Measurements from ENCODE around the gene CELA3A. TPM values are rescaled to one million over a fixed set of nuclear protein-coding genes. Genes with fewer than 3 reads are reported as not detected.
"Not testable (repeated sequence)": the region's sequence is repeated elsewhere in the genome, so short reads cannot be mapped to it uniquely, and the experiment has no call there.

The CELA3A gene
- total and polyA plus RNA-seq, 2 of the 8 experiments (the other 6 are each of a cell fraction or from before 2014, with no cell fraction given): not detected

- POLR2A ChIA-PET (ENCODE audit: partially characterized antibody); DNase-seq (ENCODE audit: low read depth in 1 of 2, low spot score in 2 of 2); H3K14ac ChIP-seq (ENCODE audit: insufficient read length); H3K79me2 ChIP-seq (ENCODE audit: control insufficient read depth in 1 of 2, insufficient read depth in 2 of 2, low read length in 2 of 2); H3K27me3 ChIP-seq (replicated peaks in 1 of 4; ENCODE audit: control insufficient read depth in 3 of 4, extremely low read depth in 1 of 4, insufficient read depth in 3 of 4, low read length in 3 of 4); H2AFZ ChIP-seq (ENCODE audit: low read length); H2BK15ac ChIP-seq (ENCODE audit: low read length); H4K8ac ChIP-seq (ENCODE audit: extremely low read depth, insufficient read depth, low read length); H2BK5ac ChIP-seq (ENCODE audit: low read depth, low read length); H2BK12ac ChIP-seq (ENCODE audit: low read depth, low read length); H3K4me2 ChIP-seq (ENCODE audit: insufficient read depth in 1 of 2, low read depth in 2 of 2, low read length in 2 of 2); H3K9me3 ChIP-seq (ENCODE audit: insufficient read depth in 2 of 2, low read depth in 1 of 2, low read length in 1 of 2); H3K27ac ChIP-seq (ENCODE audit: low read depth, low read length); H2AK5ac ChIP-seq (ENCODE audit: low read depth, low read length); H4K91ac ChIP-seq (replicated peaks; ENCODE audit: insufficient read length, low read length); H3K56ac ChIP-seq (replicated peaks; ENCODE audit: insufficient read length, low read depth, low read length); H3K4me3 ChIP-seq (ENCODE audit: extremely low read depth in 1 of 4, insufficient read depth in 2 of 4, low read depth in 3 of 4, low read length in 4 of 4); H3K4ac ChIP-seq (replicated peaks; ENCODE audit: insufficient read length, low read depth, low read length); H3K9ac ChIP-seq (replicated peaks in 1 of 4; ENCODE audit: extremely low read depth in 1 of 4, low read depth in 3 of 4, low read length in 3 of 4); H3K79me1 ChIP-seq (ENCODE audit: low read depth, low read length); H3K4me1 ChIP-seq (replicated peaks in 1 of 4; ENCODE audit: control insufficient read depth in 3 of 4, insufficient read depth in 4 of 4, low read length in 3 of 4); H2BK20ac ChIP-seq (ENCODE audit: low read length); H4K20me1 ChIP-seq (replicated peaks in 1 of 2; ENCODE audit: control insufficient read depth in 1 of 2, insufficient read depth in 2 of 2, low read length in 2 of 2); H3K23me2 ChIP-seq (ENCODE audit: low read depth, low read length); H3K36me3 ChIP-seq (ENCODE audit: control insufficient read depth in 2 of 4, insufficient read depth in 4 of 4, low read length in 3 of 4); H4K5ac ChIP-seq (ENCODE audit: insufficient read length, low read depth, low read length); H2BK120ac ChIP-seq (replicated peaks; ENCODE audit: low read depth, low read length); FAIRE-seq; H3K23ac ChIP-seq (ENCODE audit: insufficient read length); H3K18ac ChIP-seq (ENCODE audit: extremely low read depth, low read length): not testable (repeated sequence)
- 88% methylated on average over 12 of the region's 15 CpGs; no CpG with 5 or more reads in 1 of the 2 experiments for WGBS, 2 experiments (ENCODE audit: extremely low coverage in 1 of 2, insufficient coverage in 1 of 2, insufficient read length in 1 of 2, insufficient replicate concordance in 2 of 2, low coverage in 1 of 2, low lambda C conversion rate in 2 of 2, missing lambda C conversion rate in 1 of 2)
- CTCF ChIA-PET (ENCODE audit: partially characterized antibody): interaction anchor here (0.6 to 0.8 kb wide), 3 partner anchors 14 to 181 kb away, joined by 3 read pairs; no protein-coding TSS in a partner anchor
These were observed 17.9 kb upstream of the CELA3A start for GRCh38 chr1:21983539-21983938.

GRCh38 chr1:21985893-21986292 lies 15.6 kb upstream of the CELA3A start:
- H2BK20ac ChIP-seq (ENCODE audit: low read length); H2BK120ac ChIP-seq (replicated peaks; ENCODE audit: low read depth, low read length); H3K79me1 ChIP-seq (ENCODE audit: low read depth, low read length); H4K91ac ChIP-seq (replicated peaks; ENCODE audit: insufficient read length, low read length); H3K9me3 ChIP-seq (ENCODE audit: insufficient read depth in 2 of 2, low read depth in 1 of 2, low read length in 1 of 2); H3K18ac ChIP-seq (ENCODE audit: extremely low read depth, low read length); DNase-seq (ENCODE audit: low read depth in 1 of 2, low spot score in 2 of 2); H3K36me3 ChIP-seq (ENCODE audit: control insufficient read depth in 2 of 4, insufficient read depth in 4 of 4, low read length in 3 of 4); H4K5ac ChIP-seq (ENCODE audit: insufficient read length, low read depth, low read length); H2BK12ac ChIP-seq (ENCODE audit: low read depth, low read length); H3K4me3 ChIP-seq (ENCODE audit: extremely low read depth in 1 of 4, insufficient read depth in 2 of 4, low read depth in 3 of 4, low read length in 4 of 4); H3K23ac ChIP-seq (ENCODE audit: insufficient read length); FAIRE-seq; H3K27me3 ChIP-seq (replicated peaks in 1 of 4; ENCODE audit: control insufficient read depth in 3 of 4, extremely low read depth in 1 of 4, insufficient read depth in 3 of 4, low read length in 3 of 4); H3K27ac ChIP-seq (ENCODE audit: low read depth, low read length); H3K4me2 ChIP-seq (ENCODE audit: insufficient read depth in 1 of 2, low read depth in 2 of 2, low read length in 2 of 2); H4K8ac ChIP-seq (ENCODE audit: extremely low read depth, insufficient read depth, low read length); H3K9ac ChIP-seq (replicated peaks in 1 of 4; ENCODE audit: extremely low read depth in 1 of 4, low read depth in 3 of 4, low read length in 3 of 4); H3K23me2 ChIP-seq (ENCODE audit: low read depth, low read length); H2AFZ ChIP-seq (ENCODE audit: low read length); H3K56ac ChIP-seq (replicated peaks; ENCODE audit: insufficient read length, low read depth, low read length); H2BK15ac ChIP-seq (ENCODE audit: low read length); H3K14ac ChIP-seq (ENCODE audit: insufficient read length); H4K20me1 ChIP-seq (replicated peaks in 1 of 2; ENCODE audit: control insufficient read depth in 1 of 2, insufficient read depth in 2 of 2, low read length in 2 of 2); H3K79me2 ChIP-seq (ENCODE audit: control insufficient read depth in 1 of 2, insufficient read depth in 2 of 2, low read length in 2 of 2); H3K4ac ChIP-seq (replicated peaks; ENCODE audit: insufficient read length, low read depth, low read length); H2AK5ac ChIP-seq (ENCODE audit: low read depth, low read length); H3K4me1 ChIP-seq (replicated peaks in 1 of 4; ENCODE audit: control insufficient read depth in 3 of 4, insufficient read depth in 4 of 4, low read length in 3 of 4); POLR2A ChIA-PET (ENCODE audit: partially characterized antibody); H2BK5ac ChIP-seq (ENCODE audit: low read depth, low read length): not testable (repeated sequence)
- 86% methylated on average over 5 of the region's 5 CpGs; no CpG with 5 or more reads in 1 of the 2 experiments for WGBS, 2 experiments (ENCODE audit: extremely low coverage in 1 of 2, insufficient coverage in 1 of 2, insufficient read length in 1 of 2, insufficient replicate concordance in 2 of 2, low coverage in 1 of 2, low lambda C conversion rate in 2 of 2, missing lambda C conversion rate in 1 of 2)
- CTCF ChIA-PET (ENCODE audit: partially characterized antibody): interaction anchor here (1.2 kb wide), 1 partner anchor 20 kb away, joined by 3 read pairs; no protein-coding TSS in a partner anchor
